Nephron progenitor cell (in vitro differentiated cells): ENCODE data around the gene FOXP1.

Experiments
- DNase-seq: peaks from one replicate; pipeline ENCODE4 v3.0.0; 2021
- H3K27ac Mint-ChIP-seq: 2 replicates; pipeline ENCODE4 v1.8.0; 2021; ENCODE audit warnings: mild to moderate bottlenecking, moderate library complexity, mixed read lengths
- H3K27me3 Mint-ChIP-seq: 2 replicates; pipeline ENCODE4 v1.8.0; 2021; ENCODE audit warnings: mild to moderate bottlenecking, low read depth, mixed read lengths; ENCODE audit not compliant: poor library complexity
- H3K36me3 Mint-ChIP-seq: 2 replicates; pipeline ENCODE4 v1.8.0; 2021; ENCODE audit warnings: low read depth, mixed read lengths
- H3K4me1 Mint-ChIP-seq: 2 replicates; pipeline ENCODE4 v1.8.0; 2021; ENCODE audit warnings: mixed read lengths
- H3K4me3 Mint-ChIP-seq: 2 replicates; pipeline ENCODE4 v1.8.0; 2021; ENCODE audit warnings: mild to moderate bottlenecking, moderate library complexity, mixed read lengths
- H3K9me3 Mint-ChIP-seq: 2 replicates; pipeline ENCODE4 v1.8.0; 2021; ENCODE audit warnings: mild to moderate bottlenecking, moderate library complexity, mixed read lengths
- TF ChIP-seq, protein P1 (sequence below): fragments of 200-600 bp; sonication (generic); IDR thresholded peaks from 2 replicates; pipeline ENCODE4 v1.5.0; 2021; ENCODE audit warnings: antibody characterized with exemption

The FOXP1 gene

DNA sequence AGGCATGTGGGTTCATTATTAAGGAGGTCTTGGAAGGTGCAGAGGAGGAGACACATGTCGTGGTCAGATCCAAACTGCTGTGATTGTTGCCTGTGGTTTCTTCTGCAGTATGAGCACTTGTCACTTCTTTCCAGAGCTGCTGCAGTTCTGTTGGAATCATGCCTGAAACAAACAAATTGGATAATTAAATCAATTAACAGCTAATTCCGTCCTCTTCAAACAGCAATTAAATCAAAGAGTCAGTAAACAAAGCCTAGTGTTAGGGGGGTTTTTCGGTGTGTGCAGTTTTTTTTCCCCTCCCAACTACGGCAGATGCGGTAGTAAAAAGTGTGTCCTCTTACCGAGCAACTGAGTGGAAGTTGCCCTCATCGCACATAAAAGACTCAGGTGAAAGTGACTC lies 542.2 kb downstream of the FOXP1 start:
- Mint-ChIP-seq H3K36me3 (peaks cover 73% of the 10 kb centered on the region), H3K27me3 (no peaks in the 10 kb centered on the region), H3K27ac (no peak overlapping the region), H3K9me3 (no peaks in the 10 kb centered on the region), H3K4me3 (no peak overlapping the region), H3K4me1 (peaks cover 29% of the 10 kb centered on the region)
- DNase-seq: no peak
- TF ChIP-seq, protein P1, sequence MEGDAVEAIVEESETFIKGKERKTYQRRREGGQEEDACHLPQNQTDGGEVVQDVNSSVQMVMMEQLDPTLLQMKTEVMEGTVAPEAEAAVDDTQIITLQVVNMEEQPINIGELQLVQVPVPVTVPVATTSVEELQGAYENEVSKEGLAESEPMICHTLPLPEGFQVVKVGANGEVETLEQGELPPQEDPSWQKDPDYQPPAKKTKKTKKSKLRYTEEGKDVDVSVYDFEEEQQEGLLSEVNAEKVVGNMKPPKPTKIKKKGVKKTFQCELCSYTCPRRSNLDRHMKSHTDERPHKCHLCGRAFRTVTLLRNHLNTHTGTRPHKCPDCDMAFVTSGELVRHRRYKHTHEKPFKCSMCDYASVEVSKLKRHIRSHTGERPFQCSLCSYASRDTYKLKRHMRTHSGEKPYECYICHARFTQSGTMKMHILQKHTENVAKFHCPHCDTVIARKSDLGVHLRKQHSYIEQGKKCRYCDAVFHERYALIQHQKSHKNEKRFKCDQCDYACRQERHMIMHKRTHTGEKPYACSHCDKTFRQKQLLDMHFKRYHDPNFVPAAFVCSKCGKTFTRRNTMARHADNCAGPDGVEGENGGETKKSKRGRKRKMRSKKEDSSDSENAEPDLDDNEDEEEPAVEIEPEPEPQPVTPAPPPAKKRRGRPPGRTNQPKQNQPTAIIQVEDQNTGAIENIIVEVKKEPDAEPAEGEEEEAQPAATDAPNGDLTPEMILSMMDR: no peak

DNA sequence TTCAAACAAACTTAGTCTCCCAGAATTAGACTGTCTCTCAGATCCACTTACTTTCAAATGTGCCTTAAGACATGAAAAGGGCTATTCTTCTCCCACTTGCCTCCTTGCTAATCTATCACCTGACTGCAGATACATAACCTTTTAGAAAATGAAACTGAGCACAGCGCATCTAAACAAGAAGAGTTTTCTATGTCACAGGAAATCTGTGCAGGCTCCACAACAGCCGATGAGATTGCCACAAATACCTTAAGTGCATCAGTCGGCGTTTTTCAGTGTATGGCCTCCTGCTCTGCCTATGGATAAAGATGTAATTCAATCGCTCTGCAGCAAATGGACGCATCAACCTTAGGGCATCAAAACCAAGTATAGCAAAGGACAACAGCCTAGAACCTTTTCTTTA lies 544.2 kb downstream of the FOXP1 start:
- DNase-seq: no peak
- peak overlapping the region; percentile 10 for H3K27ac Mint-ChIP-seq
- H3K4me1 Mint-ChIP-seq: peaks cover 49% of the 10 kb centered on the region
- H3K9me3 Mint-ChIP-seq: no peaks in the 10 kb centered on the region
- H3K27me3 Mint-ChIP-seq: no peaks in the 10 kb centered on the region
- H3K4me3 Mint-ChIP-seq: no peak overlapping the region
- TF ChIP-seq, protein P1: no peak
- H3K36me3 Mint-ChIP-seq: peaks cover 74% of the 10 kb centered on the region

DNA sequence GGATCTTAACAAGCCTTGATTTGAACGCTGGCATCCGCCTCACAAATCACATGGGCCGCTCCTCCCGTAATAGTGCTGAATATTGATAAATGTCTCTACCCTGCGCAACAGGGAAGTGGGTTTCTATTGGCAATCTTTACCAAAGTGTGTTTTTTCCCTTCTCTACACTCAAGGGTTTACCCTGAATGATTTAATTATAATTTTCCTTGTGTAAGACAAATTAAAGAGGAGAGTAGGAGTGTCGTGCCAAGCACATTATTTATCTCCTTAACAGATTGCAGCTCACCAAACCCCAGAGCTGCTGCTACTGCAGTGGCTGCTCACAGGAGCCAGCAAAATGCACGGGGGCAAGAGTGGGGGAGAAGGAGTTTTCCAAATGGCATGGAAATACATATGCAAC lies 545.8 kb downstream of the FOXP1 start:
- H3K36me3 Mint-ChIP-seq: peaks cover 81% of the 10 kb centered on the region

DNA sequence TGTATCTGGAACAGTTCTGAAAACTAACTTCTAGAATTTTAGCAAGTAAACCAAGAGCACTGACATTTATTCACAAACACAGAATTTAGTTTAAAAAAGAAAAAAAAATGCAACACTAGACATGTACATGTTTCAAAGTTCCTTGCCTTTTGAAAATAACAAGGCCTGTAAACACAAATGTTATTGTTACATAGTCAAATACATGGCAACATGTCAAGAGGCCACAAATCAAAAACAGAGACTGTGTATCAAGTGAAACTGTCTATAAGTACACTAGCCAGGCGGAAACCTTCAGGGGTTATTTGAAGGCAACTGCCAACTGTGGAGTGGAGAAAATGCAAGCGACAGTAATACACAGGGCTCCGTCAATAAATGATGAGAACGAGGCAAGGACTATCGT lies 547.6 kb downstream of the FOXP1 start:
- H3K4me3 Mint-ChIP-seq: no peak overlapping the region
- peaks cover 65% of the 10 kb centered on the region for H3K4me1 Mint-ChIP-seq
- H3K9me3 Mint-ChIP-seq: peaks cover 6% of the 10 kb centered on the region
- no peak for DNase-seq
- peaks cover 3% of the 10 kb centered on the region for H3K27me3 Mint-ChIP-seq
- peaks cover 84% of the 10 kb centered on the region for H3K36me3 Mint-ChIP-seq
- peak overlapping the region; percentile 84 for H3K27ac Mint-ChIP-seq
- TF ChIP-seq, protein P1: no peak

More for the DNA sequence above, 545.8 kb downstream of the FOXP1 start:
- H3K9me3 Mint-ChIP-seq: no peaks in the 10 kb centered on the region
- H3K4me1 Mint-ChIP-seq: peaks cover 62% of the 10 kb centered on the region
- DNase-seq: no peak
- H3K27ac Mint-ChIP-seq: peak overlapping the region; percentile 6
- H3K27me3 Mint-ChIP-seq: no peaks in the 10 kb centered on the region
- TF ChIP-seq, protein P1: no peak
- H3K4me3 Mint-ChIP-seq: no peak overlapping the region

DNA sequence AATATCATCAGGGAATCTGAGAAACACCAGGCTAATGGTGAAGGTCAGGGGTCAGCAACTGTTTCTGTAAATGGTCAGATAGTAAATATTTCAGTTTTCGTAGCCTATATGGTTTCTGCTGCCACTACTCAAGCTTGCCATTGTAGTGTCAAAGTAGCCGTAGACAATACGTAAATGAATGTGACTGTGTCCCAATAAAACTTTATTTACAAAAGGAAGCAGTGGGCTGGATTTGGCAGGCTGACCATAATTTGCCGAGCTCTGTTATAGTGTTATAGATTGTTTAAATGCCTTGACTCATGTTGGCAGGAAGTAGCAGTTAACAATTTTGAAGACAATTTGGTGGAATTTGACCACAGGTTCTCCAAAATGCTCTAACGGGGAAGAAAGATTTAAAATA lies 548.2 kb downstream of the FOXP1 start:
- Mint-ChIP-seq H3K9me3 (peaks cover 12% of the 10 kb centered on the region), H3K27ac (peak overlapping the region; percentile 51), H3K4me1 (peaks cover 66% of the 10 kb centered on the region), H3K36me3 (peaks cover 84% of the 10 kb centered on the region), H3K4me3 (no peak overlapping the region), H3K27me3 (peaks cover 3% of the 10 kb centered on the region)
- TF ChIP-seq, protein P1: no peak
- no peak for DNase-seq

DNA sequence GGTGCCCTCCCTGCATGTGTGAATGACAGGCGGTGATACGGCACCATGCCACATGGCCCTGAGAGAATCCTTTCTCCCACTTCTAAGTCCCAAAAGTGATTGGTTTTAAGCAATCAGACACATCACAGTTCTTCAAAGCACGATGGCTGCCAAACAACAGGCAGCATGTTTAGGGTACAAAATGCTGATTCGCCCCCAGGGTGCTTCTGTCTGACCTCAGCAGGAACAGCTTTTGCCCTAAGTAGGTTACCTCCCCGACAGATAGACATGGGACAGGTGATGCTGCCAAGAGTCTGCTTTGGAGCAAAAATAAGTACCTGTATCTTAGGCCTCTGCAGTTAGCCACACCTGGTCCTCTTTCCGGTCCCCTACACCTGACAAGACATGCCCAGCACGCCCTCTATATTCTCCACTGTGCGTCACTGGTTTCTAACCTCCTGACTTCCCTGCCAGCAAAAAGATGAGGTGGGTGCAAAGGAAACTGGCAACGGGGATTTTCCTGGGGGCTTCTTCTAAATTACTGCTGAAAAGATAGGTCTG lies 549.8 kb downstream of the FOXP1 start:
- Mint-ChIP-seq H3K27ac (peak overlapping the region; percentile 54), H3K9me3 (peaks cover 27% of the 10 kb centered on the region), H3K27me3 (peaks cover 3% of the 10 kb centered on the region), H3K4me1 (peaks cover 66% of the 10 kb centered on the region), H3K4me3 (no peak overlapping the region), H3K36me3 (peaks cover 89% of the 10 kb centered on the region)
- TF ChIP-seq, protein P1: no peak
- DNase-seq: no peak
